ENCODE results near the gene MICB.
"Not testable (repeated sequence)": the region's sequence is repeated elsewhere in the genome, so short reads cannot be mapped to it uniquely, and the experiment has no call there.

Gene MICB

DNA sequence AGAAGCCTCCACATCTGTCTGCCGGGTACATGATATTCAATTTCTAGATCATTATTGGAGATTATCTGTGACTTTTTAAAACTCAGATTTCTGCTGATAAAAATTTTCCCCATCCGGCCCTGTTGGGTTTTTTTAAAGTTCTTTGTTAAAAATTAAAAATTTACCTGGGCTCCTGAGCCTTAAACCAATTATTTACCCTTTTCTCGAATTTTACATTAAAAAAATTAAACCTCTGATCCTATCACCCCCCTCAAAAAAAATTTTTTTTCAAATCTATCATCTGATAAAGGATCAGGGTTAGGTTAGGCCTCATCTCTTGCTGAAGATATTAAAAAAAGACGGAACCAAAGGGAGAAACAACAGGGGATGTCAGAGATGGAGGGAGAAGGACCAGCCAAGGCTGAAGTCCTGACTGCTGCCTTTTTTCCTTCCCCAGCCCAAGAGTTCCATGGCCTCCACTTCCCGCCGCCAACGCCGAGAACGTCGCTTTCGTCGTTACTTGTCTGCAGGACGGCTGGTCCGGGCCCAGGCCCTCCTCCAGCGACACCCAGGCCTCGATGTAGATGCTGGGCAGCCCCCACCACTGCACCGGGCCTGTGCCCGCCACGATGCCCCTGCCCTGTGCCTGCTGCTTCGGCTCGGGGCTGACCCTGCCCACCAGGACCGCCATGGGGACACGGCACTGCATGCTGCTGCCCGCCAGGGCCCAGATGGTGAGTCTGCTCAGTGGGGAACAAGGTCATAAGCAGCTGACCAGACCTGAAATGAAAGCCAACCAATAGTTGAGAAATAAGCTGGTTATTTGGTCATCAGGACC lies 50.0 kb downstream of the MICB start:
- TF ChIP-seq, protein P1, sequence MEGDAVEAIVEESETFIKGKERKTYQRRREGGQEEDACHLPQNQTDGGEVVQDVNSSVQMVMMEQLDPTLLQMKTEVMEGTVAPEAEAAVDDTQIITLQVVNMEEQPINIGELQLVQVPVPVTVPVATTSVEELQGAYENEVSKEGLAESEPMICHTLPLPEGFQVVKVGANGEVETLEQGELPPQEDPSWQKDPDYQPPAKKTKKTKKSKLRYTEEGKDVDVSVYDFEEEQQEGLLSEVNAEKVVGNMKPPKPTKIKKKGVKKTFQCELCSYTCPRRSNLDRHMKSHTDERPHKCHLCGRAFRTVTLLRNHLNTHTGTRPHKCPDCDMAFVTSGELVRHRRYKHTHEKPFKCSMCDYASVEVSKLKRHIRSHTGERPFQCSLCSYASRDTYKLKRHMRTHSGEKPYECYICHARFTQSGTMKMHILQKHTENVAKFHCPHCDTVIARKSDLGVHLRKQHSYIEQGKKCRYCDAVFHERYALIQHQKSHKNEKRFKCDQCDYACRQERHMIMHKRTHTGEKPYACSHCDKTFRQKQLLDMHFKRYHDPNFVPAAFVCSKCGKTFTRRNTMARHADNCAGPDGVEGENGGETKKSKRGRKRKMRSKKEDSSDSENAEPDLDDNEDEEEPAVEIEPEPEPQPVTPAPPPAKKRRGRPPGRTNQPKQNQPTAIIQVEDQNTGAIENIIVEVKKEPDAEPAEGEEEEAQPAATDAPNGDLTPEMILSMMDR (conservative IDR thresholded peaks at IDR 0.05): no peak
- TF ChIP-seq ZFX (IDR thresholded peaks at IDR 0.05): peak; percentile 49; the same call in 1 of the 2 replicates
- H3K27ac ChIP-seq: peak overlapping the region; percentile 77

DNA sequence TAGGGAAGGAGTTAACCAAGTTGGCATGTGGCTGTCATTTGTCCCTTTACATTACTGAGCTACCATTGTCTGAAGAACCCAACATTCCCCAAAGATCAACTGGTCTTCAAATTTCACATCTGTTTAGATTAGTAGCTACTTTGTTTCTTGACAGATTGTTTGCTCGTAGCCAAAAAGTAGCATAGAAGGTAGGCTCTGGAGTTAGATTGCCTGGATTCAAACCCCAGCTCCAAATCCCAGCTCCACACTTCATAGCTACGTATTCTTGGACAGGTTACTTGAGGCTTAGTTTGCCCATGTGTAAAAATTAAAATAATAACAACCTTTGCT lies 50.6 kb downstream of the MICB start:
- H3K27ac ChIP-seq: peak overlapping the region; percentile 77
- TF ChIP-seq, protein P1 (conservative IDR thresholded peaks at IDR 0.05): no peak
- no peak for TF ChIP-seq ZFX (IDR thresholded peaks at IDR 0.05)

DNA sequence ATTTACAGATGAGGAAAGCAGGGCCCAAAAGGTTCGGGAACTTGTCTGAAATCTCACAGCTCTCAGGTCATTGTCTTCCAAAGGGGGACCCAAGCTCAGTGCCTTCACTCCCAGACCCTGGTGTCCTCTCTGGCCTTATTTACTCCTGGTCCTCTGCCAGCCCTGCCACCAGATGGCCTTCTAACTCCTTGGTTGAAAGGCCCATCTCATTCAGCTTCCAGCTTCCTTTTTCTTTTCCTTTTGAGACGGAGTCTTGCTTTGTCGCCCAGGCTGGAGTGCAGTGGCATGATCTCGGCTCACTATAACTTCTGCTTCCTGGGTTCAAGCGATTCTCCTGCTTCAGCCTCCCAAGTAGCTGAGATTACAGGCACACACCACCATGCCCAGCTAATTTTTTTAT lies 53.4 kb downstream of the MICB start:
- H3K27ac ChIP-seq: not testable (repeated sequence)

DNA sequence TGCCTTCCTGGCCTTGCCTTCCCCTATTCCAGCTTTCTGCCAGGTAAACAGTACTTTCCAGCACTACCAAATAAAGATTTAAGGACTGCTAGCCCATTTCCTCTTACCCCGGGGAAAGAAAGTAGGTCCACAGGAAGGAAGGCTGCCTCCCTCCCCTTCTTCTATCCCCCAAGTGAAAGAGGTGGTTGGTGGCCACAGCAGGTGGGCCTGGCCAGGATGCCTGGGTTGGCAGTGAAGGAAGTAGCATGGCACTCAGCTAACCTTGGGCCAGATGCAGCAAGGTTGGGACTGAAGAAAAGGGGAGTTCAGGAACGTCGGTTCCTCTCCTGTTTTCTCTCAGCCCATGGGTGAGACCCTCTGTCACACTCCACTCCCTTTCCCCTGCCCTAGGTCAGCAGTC lies 58.4 kb downstream of the MICB start:
- H3K27ac ChIP-seq: no peak overlapping the region
- TF ChIP-seq, protein P1 (conservative IDR thresholded peaks at IDR 0.05): no peak
- no peak for TF ChIP-seq ZFX (IDR thresholded peaks at IDR 0.05)

DNA sequence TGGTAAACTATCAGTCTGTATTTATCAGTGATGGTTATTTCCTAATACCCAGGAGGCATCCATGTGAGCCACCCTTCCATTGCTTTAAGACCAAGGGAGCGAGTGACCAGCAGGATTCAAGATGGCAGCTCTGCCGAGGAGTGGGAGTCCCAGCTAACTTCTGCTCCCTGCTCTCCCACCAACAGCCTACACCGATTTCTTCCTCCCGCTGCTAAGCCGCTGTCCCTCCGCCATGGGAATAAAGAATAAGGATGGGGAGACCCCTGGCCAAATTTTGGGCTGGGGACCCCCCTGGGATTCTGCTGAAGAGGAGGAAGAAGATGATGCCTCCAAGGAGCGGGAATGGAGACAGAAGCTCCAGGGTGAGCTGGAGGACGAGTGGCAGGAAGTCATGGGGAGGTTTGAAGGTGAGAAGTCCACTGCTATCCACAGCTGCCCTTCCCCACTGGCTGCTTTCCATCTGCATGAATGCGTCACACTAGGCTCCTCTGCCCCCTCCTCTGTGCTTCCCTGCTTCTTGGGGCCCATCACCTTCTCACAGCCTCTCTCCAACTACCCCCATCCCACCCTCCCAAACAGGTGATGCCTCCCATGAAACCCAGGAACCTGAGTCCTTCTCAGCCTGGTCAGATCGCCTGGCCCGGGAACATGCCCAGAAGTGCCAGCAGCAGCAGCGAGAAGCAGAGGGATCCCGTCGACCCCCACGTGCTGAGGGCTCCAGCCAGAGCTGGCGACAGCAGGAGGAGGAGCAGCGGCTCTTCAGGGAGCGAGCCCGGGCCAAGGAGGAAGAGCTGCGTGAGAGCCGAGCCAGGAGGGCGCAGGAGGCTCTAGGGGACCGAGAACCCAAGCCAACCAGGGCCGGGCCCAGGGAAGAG lies 59.7 kb downstream of the MICB start:
- no peak overlapping the region for H3K27ac ChIP-seq
- no peak for TF ChIP-seq ZFX (IDR thresholded peaks at IDR 0.05)
- TF ChIP-seq, protein P1 (conservative IDR thresholded peaks at IDR 0.05): no peak

DNA sequence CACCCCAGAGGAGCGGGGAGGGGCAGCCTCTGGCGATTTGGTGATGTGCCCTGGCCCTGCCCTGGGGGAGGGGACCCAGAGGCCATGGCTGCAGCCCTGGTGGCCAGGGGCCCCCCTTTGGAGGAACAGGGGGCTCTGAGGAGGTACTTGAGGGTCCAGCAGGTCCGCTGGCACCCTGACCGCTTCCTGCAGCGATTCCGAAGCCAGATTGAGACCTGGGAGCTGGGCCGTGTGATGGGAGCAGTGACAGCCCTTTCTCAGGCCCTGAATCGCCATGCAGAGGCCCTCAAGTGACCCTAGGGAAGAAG lies 60.3 kb downstream of the MICB start:
- no peak overlapping the region for H3K27ac ChIP-seq
- TF ChIP-seq, protein P1 (conservative IDR thresholded peaks at IDR 0.05): no peak
- no peak for TF ChIP-seq ZFX (IDR thresholded peaks at IDR 0.05)

DNA sequence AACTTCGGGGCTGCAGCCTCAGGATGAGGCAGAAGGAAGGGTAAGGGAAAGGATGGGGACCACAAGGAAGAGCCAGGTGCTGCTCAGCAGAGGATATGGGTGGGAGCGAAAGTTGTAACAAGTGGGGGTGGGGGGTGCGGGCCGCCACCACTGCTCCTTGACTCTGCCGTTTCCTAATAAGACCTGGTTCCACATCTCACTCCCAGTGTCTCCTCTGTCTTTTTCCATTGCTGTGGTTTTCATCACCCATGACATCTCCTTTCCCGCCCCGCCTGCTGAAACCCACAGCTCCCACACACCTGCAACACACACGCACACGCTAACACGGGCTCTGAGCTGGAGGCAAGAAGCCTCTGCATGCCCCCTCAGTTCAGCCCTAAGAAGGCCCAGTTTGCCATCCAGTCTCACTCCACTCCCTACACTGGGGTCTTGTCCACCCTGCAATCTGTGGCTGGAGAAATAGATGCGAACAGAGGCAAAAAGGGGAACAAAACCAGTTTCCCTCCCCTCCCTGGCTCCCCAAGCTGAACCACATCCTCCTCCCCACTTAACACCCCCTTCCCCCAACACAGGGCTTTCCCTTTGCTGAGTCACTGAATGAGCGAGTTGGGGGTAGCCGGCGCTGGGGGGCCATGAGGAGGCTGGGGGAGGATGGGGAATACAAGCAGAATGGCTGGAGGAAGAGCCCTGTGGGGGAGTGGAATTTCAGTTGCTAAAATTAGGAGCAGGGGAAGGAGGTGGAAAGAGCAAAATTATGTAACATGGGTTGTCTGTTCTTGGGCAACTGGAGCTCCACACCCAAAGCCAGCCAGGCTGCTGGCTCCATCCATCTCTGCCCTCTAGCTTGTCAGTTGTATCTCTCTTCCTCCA lies 60.9 kb downstream of the MICB start:
- TF ChIP-seq, protein P1 (conservative IDR thresholded peaks at IDR 0.05): no peak
- TF ChIP-seq ZFX (IDR thresholded peaks at IDR 0.05): no peak
- H3K27ac ChIP-seq: no peak overlapping the region

All from C4-2B (cell line).